PC-3 (cell line): ENCODE data around the gene HERC2.
"Not testable (repeated sequence)": the region's sequence is repeated elsewhere in the genome, so short reads cannot be mapped to it uniquely, and the experiment has no call there.

ENCODE experiments used
- EZH2 ChIP-seq: fragments of 300-600 bp; sonication (generic); IDR thresholded peaks from one replicate; pipeline ENCODE4 v1.6.1; 2017; ENCODE audit warnings: antibody characterized with exemption, mild to moderate bottlenecking, low read length; ENCODE audit not compliant: unreplicated experiment
- EZH2phosphoT487 ChIP-seq: fragments of 300-600 bp; sonication (generic); IDR thresholded peaks from 2 replicates; pipeline ENCODE4 v1.6.1; 2018; ENCODE audit warnings: mild to moderate bottlenecking, antibody characterized with exemption, low read length, borderline replicate concordance
- TF ChIP-seq, protein P1 (sequence below): fragments of 300-600 bp; sonication (generic); conservative IDR thresholded peaks from 2 replicates; pipeline ENCODE4 v1.5.1; 2017; ENCODE audit warnings: antibody characterized with exemption, low read depth, mild to moderate bottlenecking, low read length

DNA sequence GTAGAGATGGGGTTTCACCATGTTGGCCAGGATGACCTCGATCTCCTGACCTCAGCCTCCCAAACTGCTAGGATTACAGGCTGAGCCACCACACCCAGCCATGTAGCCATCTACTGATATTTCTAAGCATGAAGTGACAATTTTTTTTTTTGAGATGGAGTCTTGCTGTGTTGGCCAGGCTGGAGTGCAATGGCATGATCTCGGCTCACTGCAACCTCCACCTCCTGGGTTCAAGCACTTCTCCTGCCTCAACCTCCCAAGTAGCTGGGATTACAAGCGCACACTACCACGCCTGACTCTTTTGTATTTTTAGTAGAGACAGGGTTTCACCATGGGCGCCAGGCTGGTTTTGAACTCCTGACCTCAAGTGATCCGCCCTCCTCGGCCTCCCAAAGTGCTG lies 5.0 kb downstream of the HERC2 start:
- not testable (repeated sequence) for TF ChIP-seq EZH2phosphoT487, EZH2
- TF ChIP-seq, protein P1, sequence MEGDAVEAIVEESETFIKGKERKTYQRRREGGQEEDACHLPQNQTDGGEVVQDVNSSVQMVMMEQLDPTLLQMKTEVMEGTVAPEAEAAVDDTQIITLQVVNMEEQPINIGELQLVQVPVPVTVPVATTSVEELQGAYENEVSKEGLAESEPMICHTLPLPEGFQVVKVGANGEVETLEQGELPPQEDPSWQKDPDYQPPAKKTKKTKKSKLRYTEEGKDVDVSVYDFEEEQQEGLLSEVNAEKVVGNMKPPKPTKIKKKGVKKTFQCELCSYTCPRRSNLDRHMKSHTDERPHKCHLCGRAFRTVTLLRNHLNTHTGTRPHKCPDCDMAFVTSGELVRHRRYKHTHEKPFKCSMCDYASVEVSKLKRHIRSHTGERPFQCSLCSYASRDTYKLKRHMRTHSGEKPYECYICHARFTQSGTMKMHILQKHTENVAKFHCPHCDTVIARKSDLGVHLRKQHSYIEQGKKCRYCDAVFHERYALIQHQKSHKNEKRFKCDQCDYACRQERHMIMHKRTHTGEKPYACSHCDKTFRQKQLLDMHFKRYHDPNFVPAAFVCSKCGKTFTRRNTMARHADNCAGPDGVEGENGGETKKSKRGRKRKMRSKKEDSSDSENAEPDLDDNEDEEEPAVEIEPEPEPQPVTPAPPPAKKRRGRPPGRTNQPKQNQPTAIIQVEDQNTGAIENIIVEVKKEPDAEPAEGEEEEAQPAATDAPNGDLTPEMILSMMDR = not testable (repeated sequence)
